Kidney (tissue), 14 donors: ENCODE measurements around the gene MACROD1. TPM values are rescaled to one million over a fixed set of nuclear protein-coding genes. Genes with fewer than 3 reads are reported as not detected.

ENCODE experiments used
- DNase-seq, 5 donors: peaks; one replicate each; pipeline ENCODE4 v3.0.0-alpha.2; 2013 to 2020
- FAIRE-seq: peaks from 2 replicates; lab custom pipeline; 2012; peaks lifted over from hg19 to GRCh38; lab: Jason Lieb, UNC
- H3K27ac ChIP-seq, 2 donors: one replicate each; pipeline ENCODE4 v1.7.0; 2013; ENCODE audit warnings: low read depth in 2 of 2, low read length in 2 of 2, inconsistent platforms in 1 of 2
- H3K27me3 ChIP-seq: one replicate; pipeline ENCODE4 v1.7.1; 2013; ENCODE audit warnings: low read length, inconsistent platforms; ENCODE audit not compliant: control insufficient read depth, insufficient read depth
- H3K36me3 ChIP-seq, 3 donors: one replicate each; pipeline versions ENCODE4 v1.7.0 to v1.7.1; 2013; ENCODE audit warnings: low read length in 3 of 3, control low read depth in 1 of 3, inconsistent platforms in 1 of 3; ENCODE audit not compliant: insufficient read depth in 3 of 3, control insufficient read depth in 2 of 3
- H3K4me1 ChIP-seq, 3 donors: one replicate each; pipeline versions ENCODE4 v1.7.0 to v1.7.1; 2013; ENCODE audit warnings: low read length in 3 of 3, inconsistent platforms in 1 of 3, low read depth in 1 of 3; ENCODE audit not compliant: control insufficient read depth in 2 of 3, insufficient read depth in 2 of 3
- H3K4me3 ChIP-seq, 3 donors: one replicate each; pipeline versions ENCODE4 v1.7.0 to v1.8.1; 2013; ENCODE audit warnings: low read length in 3 of 3, control low read depth in 1 of 3, inconsistent platforms in 1 of 3
- H3K9ac ChIP-seq, 3 donors: one replicate each; pipeline versions ENCODE4 v1.7.0 to v1.7.1; 2013; ENCODE audit warnings: low read length in 3 of 3, control low read depth in 1 of 3, inconsistent platforms in 1 of 3
- H3K9me3 ChIP-seq, 3 donors: one replicate each; pipeline versions ENCODE4 v1.7.0 to v1.7.1; 2013; ENCODE audit warnings: low read length in 3 of 3, control low read depth in 1 of 3, inconsistent platforms in 1 of 3; ENCODE audit not compliant: control insufficient read depth in 2 of 3, insufficient read depth in 1 of 3
- intact Hi-C: fragments of 100-400 bp; cut with DNase I; formaldehyde crosslinking; loops from one replicate; pipeline ENCODE4 v1.11.1; 2022
- polyA plus RNA-seq: library from polyadenylated mRNA; stranded (reverse); fragments of 350-450 nt; fragmentation: Illumina TruSeq; extraction: RNeasy Lipid Tissue Mini Kit (QIAGEN cat#74804); gene quantifications from one replicate; pipeline ENCODE4 v1.2.3, GENCODE V29; 2014; ENCODE audit warnings: low read depth, low replicate concordance; ENCODE audit not compliant: insufficient read depth
- total RNA-seq: library from RNA; stranded (reverse); fragmentation: NEBNext Ultra II Directional; extraction: Animal tissue kit (Norgen Biotek cat#: 25700); gene quantifications from one replicate; pipeline ENCODE4 v1.2.1, GENCODE V29; 2021
- TF ChIP-seq, protein P1 (sequence below): IDR thresholded peaks from 3 replicates; pipeline ENCODE4 v1.5.1; 2012; ENCODE audit warnings: mild to moderate bottlenecking, moderate library complexity, borderline replicate concordance; ENCODE audit not compliant: insufficient read depth; ENCODE audit errors: extremely low read depth
- donor health status: control.
- donor health status: control.
- donor health status: control.
- donor health status: control.
- donor health status: control.
- donor health status: DM: yes; HTN: yes; CAD: no.
- donor health status: Normal renal cell carcinoma (clear cell type).

MACROD1 gene
- total and polyA plus RNA-seq, 2 donors from 2014 or later: 27.8 to 176 TPM

DNA sequence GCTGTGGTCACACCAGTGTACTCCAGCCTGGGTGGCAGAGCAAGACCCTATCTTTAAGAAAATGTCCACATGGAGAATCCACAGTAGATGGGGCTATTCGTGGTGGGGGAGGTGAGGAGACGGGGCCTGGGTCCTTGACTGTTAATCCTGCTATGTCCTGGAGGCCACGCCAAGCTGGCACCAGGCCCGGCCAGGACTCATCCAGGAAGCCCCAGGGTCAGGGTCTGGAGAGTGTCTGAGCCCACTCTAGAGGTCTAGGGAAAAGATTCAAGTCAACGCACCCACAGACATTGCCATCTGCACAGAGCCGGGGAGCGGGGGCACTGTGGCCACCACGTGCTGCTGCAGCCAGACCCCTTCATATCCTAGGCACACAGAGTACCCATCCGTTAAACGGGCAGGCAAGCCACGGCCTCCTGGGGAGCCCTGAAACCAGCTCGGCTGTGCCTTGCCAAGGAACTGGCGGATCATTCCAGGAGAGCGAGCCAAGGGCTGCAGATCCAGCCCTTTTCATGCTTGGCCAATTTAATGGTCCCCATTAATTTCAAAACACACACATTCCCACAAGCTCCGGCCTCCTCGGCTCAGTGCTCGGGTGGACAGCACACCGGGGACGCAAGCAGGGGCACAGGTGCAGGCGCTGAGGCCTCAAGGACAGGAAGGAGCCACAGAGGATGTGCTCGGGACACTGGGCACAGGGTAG lies 24.7 kb downstream of the MACROD1 start:
- no peaks in the 10 kb centered on the region for H3K27me3 ChIP-seq
- peak overlapping the region; percentile 79 to 86 for H3K27ac ChIP-seq
- H3K4me3 ChIP-seq: no peak overlapping the region
- no peaks in the 10 kb centered on the region for H3K36me3 ChIP-seq
- FAIRE-seq (no peak), DNase-seq (peak; percentile 79 to 92 (median 85))
- intact Hi-C loops: no loop called here
- H3K9me3 ChIP-seq: no peaks in the 10 kb centered on the region
- H3K9ac ChIP-seq: peak overlapping the region in 1 of 3 donors; percentile 71
- H3K4me1 ChIP-seq: peaks cover 0 to 36% (median 18%) of the 10 kb centered on the region in 3 donors
- TF ChIP-seq, protein P1, sequence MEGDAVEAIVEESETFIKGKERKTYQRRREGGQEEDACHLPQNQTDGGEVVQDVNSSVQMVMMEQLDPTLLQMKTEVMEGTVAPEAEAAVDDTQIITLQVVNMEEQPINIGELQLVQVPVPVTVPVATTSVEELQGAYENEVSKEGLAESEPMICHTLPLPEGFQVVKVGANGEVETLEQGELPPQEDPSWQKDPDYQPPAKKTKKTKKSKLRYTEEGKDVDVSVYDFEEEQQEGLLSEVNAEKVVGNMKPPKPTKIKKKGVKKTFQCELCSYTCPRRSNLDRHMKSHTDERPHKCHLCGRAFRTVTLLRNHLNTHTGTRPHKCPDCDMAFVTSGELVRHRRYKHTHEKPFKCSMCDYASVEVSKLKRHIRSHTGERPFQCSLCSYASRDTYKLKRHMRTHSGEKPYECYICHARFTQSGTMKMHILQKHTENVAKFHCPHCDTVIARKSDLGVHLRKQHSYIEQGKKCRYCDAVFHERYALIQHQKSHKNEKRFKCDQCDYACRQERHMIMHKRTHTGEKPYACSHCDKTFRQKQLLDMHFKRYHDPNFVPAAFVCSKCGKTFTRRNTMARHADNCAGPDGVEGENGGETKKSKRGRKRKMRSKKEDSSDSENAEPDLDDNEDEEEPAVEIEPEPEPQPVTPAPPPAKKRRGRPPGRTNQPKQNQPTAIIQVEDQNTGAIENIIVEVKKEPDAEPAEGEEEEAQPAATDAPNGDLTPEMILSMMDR: no peak

DNA sequence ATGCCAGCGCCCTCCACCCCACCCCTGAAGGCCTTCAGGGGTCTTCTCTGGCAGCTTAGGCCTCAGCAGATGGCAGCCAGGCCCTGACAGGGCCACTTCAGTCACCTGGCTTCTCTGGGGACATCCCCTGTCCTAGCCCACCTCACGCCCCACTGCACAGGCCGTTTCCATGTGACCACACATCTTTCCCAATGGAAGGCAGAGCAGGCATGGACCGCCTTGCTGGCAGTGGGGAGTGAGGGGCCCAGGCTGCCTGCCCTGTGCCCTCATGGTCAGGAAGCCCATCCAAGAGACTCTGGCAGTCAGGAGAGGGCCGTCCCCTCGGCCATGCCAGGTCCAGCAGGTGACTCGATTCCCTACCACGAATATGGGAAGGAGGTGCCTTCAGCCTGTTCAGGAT lies 25.8 kb downstream of the MACROD1 start:
- intact Hi-C loops: no loop called here
- Histone ChIP-seq H3K27ac (peak overlapping the region; percentile 33 to 57), H3K4me3 (no peak overlapping the region), H3K4me1 (peaks cover 0 to 32% (median 18%) of the 10 kb centered on the region in 3 donors), H3K36me3 (no peaks in the 10 kb centered on the region), H3K27me3 (no peaks in the 10 kb centered on the region), H3K9me3 (no peaks in the 10 kb centered on the region), H3K9ac (no peak overlapping the region)
- TF ChIP-seq, protein P1: no peak
- DNase-seq (peak in 2 of 5 donors; percentile 50 to 65), FAIRE-seq (no peak)

DNA sequence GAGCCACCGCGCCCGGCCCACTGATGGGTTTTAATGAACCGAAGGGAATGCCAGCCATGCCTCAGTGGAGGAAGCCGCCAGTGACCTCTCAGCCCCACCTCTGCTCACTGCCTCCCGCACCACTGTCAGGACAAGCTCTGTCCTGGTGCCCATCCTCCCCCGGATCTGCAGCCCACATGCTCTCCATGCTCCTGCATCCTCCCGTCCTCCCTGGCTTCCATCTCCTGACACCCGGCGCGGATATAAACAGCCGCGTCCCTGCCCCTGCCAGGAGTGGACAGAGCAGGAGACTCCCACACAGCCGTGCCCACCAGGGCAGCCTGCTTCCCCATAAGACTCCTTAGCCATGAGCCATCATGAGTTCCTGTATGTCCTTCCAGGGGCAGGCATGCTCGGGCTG lies 26.9 kb downstream of the MACROD1 start:
- Histone ChIP-seq H3K9ac (no peak overlapping the region), H3K4me3 (no peak overlapping the region), H3K36me3 (no peaks in the 10 kb centered on the region), H3K27me3 (no peaks in the 10 kb centered on the region), H3K27ac (peak overlapping the region; percentile 32 to 43), H3K9me3 (no peaks in the 10 kb centered on the region), H3K4me1 (peaks cover 0 to 30% (median 18%) of the 10 kb centered on the region in 3 donors)
- DNase-seq (peak in 4 of 5 donors; percentile 65 to 76 (median 71)), FAIRE-seq (no peak)
- intact Hi-C loops: no loop called here
- TF ChIP-seq, protein P1: no peak
